ENCODE results near the gene THYN1.

Gene THYN1

DNA sequence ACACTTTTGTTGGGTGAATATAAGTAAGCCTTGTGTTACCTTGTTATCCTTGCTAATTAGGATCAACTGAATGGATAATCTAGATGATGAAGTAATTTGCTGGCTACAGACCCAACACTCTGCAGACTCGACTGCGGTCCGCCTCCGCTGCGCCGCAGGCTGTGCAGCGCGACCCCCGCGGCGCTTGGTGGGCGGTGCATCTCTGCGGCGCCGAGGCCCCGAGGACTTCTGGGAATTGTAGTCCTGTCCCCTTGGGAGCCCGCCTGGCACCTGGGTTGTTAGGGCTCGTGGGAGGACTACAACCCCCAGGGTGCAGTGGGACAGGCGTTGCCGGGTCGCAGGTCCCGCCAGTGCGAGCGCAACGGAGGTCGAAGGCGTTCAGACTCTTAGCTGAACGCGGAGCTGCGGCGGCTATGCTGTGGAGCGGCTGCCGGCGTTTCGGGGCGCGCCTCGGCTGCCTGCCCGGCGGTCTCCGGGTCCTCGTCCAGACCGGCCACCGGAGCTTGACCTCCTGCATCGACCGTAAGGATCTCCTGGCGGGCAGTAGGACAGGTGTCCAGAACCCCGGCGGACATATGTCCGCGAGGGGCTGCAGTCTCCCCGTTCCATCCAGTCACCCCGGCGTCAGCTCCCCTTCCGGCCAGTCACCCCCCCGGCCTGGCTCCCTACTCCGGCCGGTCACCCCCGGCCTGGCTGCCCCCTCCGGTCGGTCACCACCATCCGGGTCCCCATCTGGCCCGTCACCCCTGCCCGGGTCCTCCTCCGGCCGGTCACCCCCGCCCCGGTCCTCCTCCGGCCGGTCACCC, at the start of gene THYN1, which contains the start of gene ACAD8:
Gene THYN1 (minus strand): TSS at position 165 of the 806 bp plus-strand sequence. CDS start 470 bp downstream, outside the sequence.
Gene ACAD8 (plus strand): TSS at position 381 of the 806 bp plus-strand sequence. CDS start 33 bp downstream, at position 414.
- H3K27me3 ChIP-seq (replicated peaks; ENCODE audit: insufficient read depth, low read length): no peaks in the 10 kb centered on the region
- H3K4me2 ChIP-seq (ENCODE audit: low read depth, low read length): peak within 1 kb of the TSS; percentile 73
- TF ChIP-seq EZH2 (optimal IDR thresholded peaks at IDR 0.05; ENCODE audit: low read depth, low read length): no peak
- TF ChIP-seq, protein P1, sequence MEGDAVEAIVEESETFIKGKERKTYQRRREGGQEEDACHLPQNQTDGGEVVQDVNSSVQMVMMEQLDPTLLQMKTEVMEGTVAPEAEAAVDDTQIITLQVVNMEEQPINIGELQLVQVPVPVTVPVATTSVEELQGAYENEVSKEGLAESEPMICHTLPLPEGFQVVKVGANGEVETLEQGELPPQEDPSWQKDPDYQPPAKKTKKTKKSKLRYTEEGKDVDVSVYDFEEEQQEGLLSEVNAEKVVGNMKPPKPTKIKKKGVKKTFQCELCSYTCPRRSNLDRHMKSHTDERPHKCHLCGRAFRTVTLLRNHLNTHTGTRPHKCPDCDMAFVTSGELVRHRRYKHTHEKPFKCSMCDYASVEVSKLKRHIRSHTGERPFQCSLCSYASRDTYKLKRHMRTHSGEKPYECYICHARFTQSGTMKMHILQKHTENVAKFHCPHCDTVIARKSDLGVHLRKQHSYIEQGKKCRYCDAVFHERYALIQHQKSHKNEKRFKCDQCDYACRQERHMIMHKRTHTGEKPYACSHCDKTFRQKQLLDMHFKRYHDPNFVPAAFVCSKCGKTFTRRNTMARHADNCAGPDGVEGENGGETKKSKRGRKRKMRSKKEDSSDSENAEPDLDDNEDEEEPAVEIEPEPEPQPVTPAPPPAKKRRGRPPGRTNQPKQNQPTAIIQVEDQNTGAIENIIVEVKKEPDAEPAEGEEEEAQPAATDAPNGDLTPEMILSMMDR (IDR thresholded peaks at IDR 0.05; ENCODE audit: low read length): peak; percentile 9
- H3K4me3 ChIP-seq (ENCODE audit: low read length): peak within 1 kb of the TSS; percentile 90
- no peak within 1 kb of the TSS for H3K27ac ChIP-seq (ENCODE audit: low read length)
- H3F3A ChIP-seq (ENCODE audit: insufficient read depth, low read length): peaks cover 11% of the 10 kb centered on the region; the same call in 1 of the 2 replicates
- peak within 1 kb of the TSS; percentile 76 for H3K9ac ChIP-seq (ENCODE audit: low read length)
- H3K9me2 ChIP-seq (replicated peaks; ENCODE audit: insufficient read depth, low read length): no peaks in the 10 kb centered on the region
- peak within 1 kb of the TSS; percentile 92 for H2AFZ ChIP-seq (ENCODE audit: low read length)
- DNase-seq: peak; percentile 98
- H3K36me3 ChIP-seq (replicated peaks; ENCODE audit: insufficient read depth, low read length): 0 out of 2 replicates have a peak, but pooled peaks cover 6% of the 10 kb centered on the region
- H3K9me3 ChIP-seq (replicated peaks; ENCODE audit: insufficient read depth, low read length): no peaks in the 10 kb centered on the region
- H3K4me1 ChIP-seq (ENCODE audit: low read length): peaks cover 21% of the 10 kb centered on the region
- H4K20me1 ChIP-seq (ENCODE audit: insufficient read depth, low read length): no peaks in the 10 kb centered on the region
- peaks cover 40% of the 10 kb centered on the region for H3K79me2 ChIP-seq (ENCODE audit: low read length)

DNA sequence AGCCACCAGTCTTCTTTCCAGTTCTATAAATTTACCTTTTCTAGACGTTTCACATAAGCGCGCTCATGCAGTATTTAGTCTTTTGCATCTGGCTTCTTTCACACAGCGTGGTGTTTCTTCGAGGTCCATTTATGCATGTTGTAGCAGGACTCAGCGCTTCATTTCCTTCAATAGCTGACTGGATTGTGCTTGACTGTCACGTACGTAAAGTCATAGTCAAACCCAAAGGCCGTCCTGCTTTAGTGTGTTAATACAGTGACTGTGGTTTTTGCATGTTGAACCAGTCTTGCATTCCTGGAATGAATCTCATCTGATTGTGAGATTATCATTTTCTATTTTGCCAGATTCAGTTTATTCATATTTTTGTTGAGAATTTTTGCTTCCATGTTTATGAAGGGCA, 41.5 kb upstream of the THYN1 start:
- H3K4me1 ChIP-seq (ENCODE audit: low read length): no peaks in the 10 kb centered on the region
- no peak overlapping the region for H3K4me3 ChIP-seq (ENCODE audit: low read length)
- peaks cover 3% of the 10 kb centered on the region for H3K27me3 ChIP-seq (replicated peaks; ENCODE audit: insufficient read depth, low read length)
- H3K9me2 ChIP-seq (replicated peaks; ENCODE audit: insufficient read depth, low read length): no peaks in the 10 kb centered on the region
- no peak overlapping the region for H3K4me2 ChIP-seq (ENCODE audit: low read depth, low read length)
- H3F3A ChIP-seq (ENCODE audit: insufficient read depth, low read length): no peaks in the 10 kb centered on the region
- H3K9me3 ChIP-seq (replicated peaks; ENCODE audit: insufficient read depth, low read length): no peaks in the 10 kb centered on the region
- no peak overlapping the region for H3K27ac ChIP-seq (ENCODE audit: low read length)
- DNase-seq: no peak
- no peaks in the 10 kb centered on the region for H3K36me3 ChIP-seq (replicated peaks; ENCODE audit: insufficient read depth, low read length)
- H2AFZ ChIP-seq (ENCODE audit: low read length): no peak overlapping the region
- H4K20me1 ChIP-seq (ENCODE audit: insufficient read depth, low read length): no peaks in the 10 kb centered on the region
- H3K9ac ChIP-seq (ENCODE audit: low read length): no peak overlapping the region
- TF ChIP-seq EZH2 (optimal IDR thresholded peaks at IDR 0.05; ENCODE audit: low read depth, low read length): no peak
- TF ChIP-seq EZH2phosphoT487 (IDR thresholded peaks at IDR 0.05; ENCODE audit: low read length): no peak
- TF ChIP-seq, protein P1 (IDR thresholded peaks at IDR 0.05; ENCODE audit: low read length): no peak
- H3K79me2 ChIP-seq (ENCODE audit: low read length): no peaks in the 10 kb centered on the region

DNA sequence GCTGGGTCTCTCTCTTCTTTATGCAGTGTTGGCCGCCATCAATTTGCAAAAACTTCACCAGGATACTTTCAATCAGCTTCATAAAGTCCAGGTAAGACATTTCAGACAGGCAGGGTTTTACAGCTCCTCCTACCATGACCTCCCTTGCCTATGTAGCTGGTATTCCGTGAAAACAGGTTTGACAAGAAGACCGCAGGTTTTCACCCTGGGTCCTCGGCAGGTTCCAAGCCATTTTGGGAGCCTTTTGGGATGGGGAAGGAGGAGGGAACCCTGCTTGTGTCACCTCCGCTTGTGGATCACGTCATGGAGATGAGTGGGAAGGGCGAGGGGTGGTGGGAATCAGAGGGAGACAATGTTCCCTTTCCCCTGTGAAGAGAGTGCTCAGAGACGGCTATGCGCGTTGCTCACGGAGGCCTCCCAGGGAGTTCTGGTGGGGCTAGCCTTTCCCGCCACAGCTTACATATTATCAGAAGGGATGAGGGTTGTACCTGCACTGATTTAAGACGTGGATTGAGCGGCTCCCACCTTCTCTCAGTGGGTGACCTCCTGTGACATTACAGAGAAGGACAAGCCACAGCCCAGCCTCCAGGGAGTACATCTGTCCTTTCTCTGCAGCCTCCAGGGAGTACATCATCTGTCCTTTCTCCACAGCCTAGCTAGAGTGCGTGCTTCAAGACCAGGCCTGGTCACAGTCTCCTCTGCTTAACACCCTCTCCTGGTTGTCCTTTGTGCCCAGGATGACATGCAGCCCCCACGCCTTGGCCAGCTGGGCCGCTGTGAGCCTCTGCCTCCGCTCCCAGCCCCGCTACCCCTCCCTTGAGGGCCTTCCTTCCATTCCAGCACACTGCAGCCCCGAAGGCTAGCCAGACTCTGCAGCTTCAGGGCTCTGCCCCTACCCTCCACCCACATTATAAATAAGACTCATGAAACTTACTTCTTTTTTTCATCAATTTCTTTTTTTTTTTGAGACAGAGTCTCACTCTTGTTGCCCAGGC, 40.3 kb upstream of the THYN1 start:
- H3K9me2 ChIP-seq (replicated peaks; ENCODE audit: insufficient read depth, low read length): no peaks in the 10 kb centered on the region
- H3K9ac ChIP-seq (ENCODE audit: low read length): no peak overlapping the region
- TF ChIP-seq EZH2 (optimal IDR thresholded peaks at IDR 0.05; ENCODE audit: low read depth, low read length) (no peak), EZH2phosphoT487 (IDR thresholded peaks at IDR 0.05; ENCODE audit: low read length) (no peak)
- TF ChIP-seq, protein P1 (IDR thresholded peaks at IDR 0.05; ENCODE audit: low read length): no peak
- no peaks in the 10 kb centered on the region for H3K36me3 ChIP-seq (replicated peaks; ENCODE audit: insufficient read depth, low read length)
- H3K4me2 ChIP-seq (ENCODE audit: low read depth, low read length): no peak overlapping the region
- no peaks in the 10 kb centered on the region for H3F3A ChIP-seq (ENCODE audit: insufficient read depth, low read length)
- peaks cover 3% of the 10 kb centered on the region for H3K27me3 ChIP-seq (replicated peaks; ENCODE audit: insufficient read depth, low read length)
- no peak overlapping the region for H3K27ac ChIP-seq (ENCODE audit: low read length)
- H3K4me1 ChIP-seq (ENCODE audit: low read length): no peaks in the 10 kb centered on the region
- no peak overlapping the region for H2AFZ ChIP-seq (ENCODE audit: low read length)
- H3K4me3 ChIP-seq (ENCODE audit: low read length): no peak overlapping the region
- no peaks in the 10 kb centered on the region for H3K79me2 ChIP-seq (ENCODE audit: low read length)
- H4K20me1 ChIP-seq (ENCODE audit: insufficient read depth, low read length): no peaks in the 10 kb centered on the region
- no peak for DNase-seq
- H3K9me3 ChIP-seq (replicated peaks; ENCODE audit: insufficient read depth, low read length): no peaks in the 10 kb centered on the region

Measured in MM.1S (cell line).